GM12875 (cell line): Measurements from ENCODE around the gene CTSO.
A peak's percentile ranks its signal among the peaks of the same experiment; 100 is the strongest.

Experiments
- H3K4me3 ChIP-seq: one replicate; pipeline ENCODE4 v1.5.1; 2011; ENCODE audit warnings: low read depth, low read length, control low read depth
- TF ChIP-seq, protein P1 (sequence below): IDR thresholded peaks from 2 replicates; pipeline ENCODE4 v1.5.1; 2011; ENCODE audit warnings: low read depth, mild to moderate bottlenecking, control low read depth, inconsistent platforms, low read length, moderate library complexity, borderline replicate concordance; ENCODE audit not compliant: insufficient read depth

Gene CTSO

DNA sequence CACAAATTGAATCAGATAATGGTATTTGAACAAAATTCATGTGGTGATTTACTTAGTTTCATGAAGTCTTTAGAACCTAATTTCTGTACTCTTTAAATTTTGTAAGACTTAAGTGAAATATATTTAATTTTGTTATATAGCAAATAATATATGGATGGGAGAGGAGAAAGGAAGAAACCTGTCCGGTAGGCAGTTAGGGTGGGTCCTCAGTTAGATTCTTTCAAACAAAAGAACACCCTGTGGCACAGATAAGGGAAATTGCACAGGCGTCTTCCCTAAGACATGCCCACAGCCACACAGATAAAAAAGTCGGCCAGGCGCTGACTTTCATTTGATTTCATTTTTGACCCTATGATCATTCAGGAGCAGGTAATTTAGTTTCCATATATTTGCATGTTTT is 25.1 kb upstream of the CTSO start:
- no peak overlapping the region for H3K4me3 ChIP-seq

DNA sequence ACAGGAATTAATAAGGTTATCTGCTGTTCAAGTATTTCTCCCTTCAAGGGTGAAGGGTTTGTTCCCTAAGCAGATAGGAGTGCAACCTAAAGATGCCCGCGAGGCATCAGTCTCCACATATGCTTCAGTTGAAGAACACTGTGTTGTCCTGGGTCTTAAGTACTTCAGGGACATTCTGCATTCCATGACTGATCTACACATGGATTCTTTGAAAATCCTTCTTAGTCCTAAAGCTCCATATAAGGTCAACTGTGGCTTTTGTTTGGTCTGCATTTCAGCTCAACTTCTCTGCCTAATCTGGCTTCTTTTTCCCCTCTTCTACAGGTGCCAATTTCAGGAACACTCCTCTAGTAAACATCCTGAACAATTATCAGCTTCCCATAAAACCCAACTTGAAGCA is 21.8 kb upstream of the CTSO start:
- no peak overlapping the region for H3K4me3 ChIP-seq
- TF ChIP-seq, protein P1, sequence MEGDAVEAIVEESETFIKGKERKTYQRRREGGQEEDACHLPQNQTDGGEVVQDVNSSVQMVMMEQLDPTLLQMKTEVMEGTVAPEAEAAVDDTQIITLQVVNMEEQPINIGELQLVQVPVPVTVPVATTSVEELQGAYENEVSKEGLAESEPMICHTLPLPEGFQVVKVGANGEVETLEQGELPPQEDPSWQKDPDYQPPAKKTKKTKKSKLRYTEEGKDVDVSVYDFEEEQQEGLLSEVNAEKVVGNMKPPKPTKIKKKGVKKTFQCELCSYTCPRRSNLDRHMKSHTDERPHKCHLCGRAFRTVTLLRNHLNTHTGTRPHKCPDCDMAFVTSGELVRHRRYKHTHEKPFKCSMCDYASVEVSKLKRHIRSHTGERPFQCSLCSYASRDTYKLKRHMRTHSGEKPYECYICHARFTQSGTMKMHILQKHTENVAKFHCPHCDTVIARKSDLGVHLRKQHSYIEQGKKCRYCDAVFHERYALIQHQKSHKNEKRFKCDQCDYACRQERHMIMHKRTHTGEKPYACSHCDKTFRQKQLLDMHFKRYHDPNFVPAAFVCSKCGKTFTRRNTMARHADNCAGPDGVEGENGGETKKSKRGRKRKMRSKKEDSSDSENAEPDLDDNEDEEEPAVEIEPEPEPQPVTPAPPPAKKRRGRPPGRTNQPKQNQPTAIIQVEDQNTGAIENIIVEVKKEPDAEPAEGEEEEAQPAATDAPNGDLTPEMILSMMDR: no peak

More for the DNA sequence above, 25.1 kb upstream of the CTSO start:
- TF ChIP-seq, protein P1: no peak

DNA sequence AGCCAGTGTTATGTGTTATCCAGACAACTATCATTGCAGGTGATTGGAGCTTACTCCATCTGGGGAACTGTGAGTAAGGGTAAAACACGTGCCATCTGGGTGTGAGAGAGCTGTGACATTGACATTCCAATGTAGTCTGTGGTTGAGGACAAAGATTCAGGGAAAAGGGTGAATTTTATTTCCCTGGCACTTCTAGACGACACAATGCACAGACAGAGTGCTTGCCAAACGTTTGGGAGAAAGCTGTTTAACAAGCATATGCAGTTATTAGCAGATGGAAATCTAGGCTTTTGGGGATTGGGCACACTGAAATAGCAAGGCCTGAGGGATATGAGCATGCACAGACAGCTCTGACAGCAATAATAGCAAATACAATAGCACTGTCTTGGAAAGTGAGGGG is 21.3 kb upstream of the CTSO start:
- no peak overlapping the region for H3K4me3 ChIP-seq
- TF ChIP-seq, protein P1: no peak

DNA sequence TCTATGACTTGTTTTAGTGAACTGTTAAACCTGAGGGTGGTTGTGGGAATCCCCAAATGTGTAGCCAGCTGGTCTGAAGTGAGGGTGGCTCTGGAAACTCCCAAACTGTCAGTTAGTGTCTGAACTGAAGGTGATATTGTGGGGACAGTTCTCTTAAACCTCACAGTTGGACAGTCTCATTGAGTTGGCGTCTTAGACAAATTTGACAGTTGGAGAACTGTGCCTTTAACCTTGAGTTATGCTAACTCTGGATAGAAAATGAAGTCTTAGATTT is 20.7 kb upstream of the CTSO start:
- TF ChIP-seq, protein P1: no peak

DNA sequence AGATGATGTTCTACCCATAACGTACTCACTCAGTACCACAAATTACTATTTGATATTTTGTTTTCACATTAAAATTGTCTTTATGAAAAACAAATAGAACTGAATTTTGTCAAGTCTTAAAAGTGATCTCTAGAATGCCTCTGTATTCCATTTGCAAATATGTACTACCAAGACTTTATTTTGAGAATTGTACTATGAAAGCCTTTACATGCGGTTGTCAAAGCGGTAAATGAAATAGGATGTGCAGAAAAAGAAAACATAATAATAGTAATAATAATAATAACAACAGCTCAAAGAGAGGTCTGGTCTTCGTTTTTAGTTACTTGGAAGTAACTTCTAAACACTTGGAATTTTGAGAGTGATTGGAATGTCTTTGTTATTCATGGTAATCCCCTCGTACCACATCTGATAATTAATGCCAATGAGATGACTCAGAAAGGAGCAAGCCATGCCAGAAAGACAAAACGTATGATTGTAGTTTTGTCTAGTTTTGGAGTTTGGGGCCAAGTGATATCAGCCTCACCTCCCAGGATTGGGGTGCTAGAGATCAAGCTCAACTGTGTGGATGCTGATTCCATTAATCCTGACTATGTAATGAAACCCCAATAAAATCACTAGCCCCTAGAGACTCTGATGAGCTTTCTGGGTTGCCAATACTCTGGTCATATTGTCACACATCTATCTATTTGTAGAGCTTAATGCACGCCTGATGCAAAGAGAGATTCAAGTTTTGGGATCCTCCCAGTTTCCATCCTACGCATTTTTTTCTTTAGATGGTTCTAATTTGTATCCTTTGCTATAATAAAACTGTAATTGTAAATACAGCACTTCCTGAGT is 20.2 kb upstream of the CTSO start:
- TF ChIP-seq, protein P1: no peak
- H3K4me3 ChIP-seq: no peak overlapping the region

More for the DNA sequence above, 20.7 kb upstream of the CTSO start:
- no peak overlapping the region for H3K4me3 ChIP-seq

DNA sequence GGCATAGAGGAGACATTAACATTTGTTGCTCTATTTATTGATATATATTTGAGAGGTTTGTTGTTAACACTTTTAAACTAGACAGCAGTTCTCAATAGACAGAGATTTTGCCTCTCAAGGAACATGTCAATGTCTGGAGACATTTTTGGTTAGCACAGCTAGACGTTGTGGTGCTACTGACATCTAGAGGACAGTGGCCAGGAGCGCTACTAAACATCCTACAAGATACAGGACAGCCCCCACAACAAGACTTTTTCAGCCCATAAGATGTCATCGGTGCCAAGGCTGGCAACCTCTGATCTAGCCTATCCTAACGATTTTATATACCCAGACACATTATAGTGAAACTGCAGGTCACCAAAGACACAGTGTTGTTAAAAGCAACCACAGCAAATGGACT is 18.4 kb upstream of the CTSO start:
- no peak overlapping the region for H3K4me3 ChIP-seq
- TF ChIP-seq, protein P1: peak; percentile 32; the same call in 1 of the 2 replicates

DNA sequence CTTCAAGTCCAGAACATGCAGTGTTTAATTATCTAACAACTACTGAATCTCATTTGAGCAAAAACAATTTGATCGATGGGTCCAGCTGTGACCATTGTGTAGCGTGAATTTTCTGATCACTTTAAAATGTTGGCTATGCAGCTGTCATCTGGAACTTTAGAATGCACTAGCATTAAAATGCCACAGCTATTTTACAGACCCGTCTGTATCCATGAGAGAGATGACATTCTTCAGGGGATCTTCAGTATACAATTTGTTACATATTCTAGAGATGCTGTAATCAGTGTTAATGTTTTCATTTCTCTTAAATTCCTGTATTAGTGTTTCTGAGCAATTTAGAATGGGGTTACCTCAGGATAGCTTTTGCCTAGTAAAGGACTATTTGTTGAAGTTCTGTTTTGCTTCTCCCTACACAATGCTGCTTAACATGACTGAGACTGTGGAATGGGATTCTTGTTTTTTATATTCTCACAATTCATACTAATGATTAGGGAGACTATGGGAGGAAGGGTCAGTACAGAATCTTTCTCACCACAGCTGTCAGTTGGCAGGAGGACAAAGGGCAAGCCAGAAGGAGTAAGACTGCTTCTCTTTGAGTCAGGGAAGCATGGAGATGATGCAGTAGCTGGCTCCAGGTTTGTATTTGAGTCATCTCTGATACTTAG is 13.2 kb upstream of the CTSO start:
- no peak overlapping the region for H3K4me3 ChIP-seq
- TF ChIP-seq, protein P1: no peak
